ENCODE measurements around the gene C16orf96. TPM values are rescaled to one million over a fixed set of nuclear protein-coding genes. Genes with fewer than 3 reads are reported as not detected.

Gene C16orf96
- polyA plus RNA-seq, 1 experiment, result not detected

GRCh38 chr16:4529085-4530060, 26.8 kb upstream of the C16orf96 start:
- DNase-seq (ENCODE audit: low read depth, low spot score), result peak; percentile 49
- Histone ChIP-seq H3K27ac (ENCODE audit: low read depth, low read length) (peak overlapping the region; percentile 81), H3K9me3 (ENCODE audit: control insufficient read depth, insufficient read depth, low read length) (no peaks in the 10 kb centered on the region), H3K4me3 (ENCODE audit: low read depth, low read length) (no peak overlapping the region), H3K27me3 (ENCODE audit: control insufficient read depth, insufficient read depth, low read length) (no peaks in the 10 kb centered on the region)
- POLR2A ChIA-PET, result interaction anchor here (0.7 kb wide), 1 partner anchor 28 kb away, joined by 3 read pairs; no protein-coding TSS in a partner anchor
- CTCF ChIA-PET, result interaction anchor here (0.6 to 2.0 kb wide), 2 partner anchors 11 to 52 kb away, joined by 5 to 6 read pairs; no protein-coding TSS in a partner anchor
- TF ChIP-seq CTCF (IDR thresholded peaks at IDR 0.05; ENCODE audit: low read depth, low read length), result 0 out of 2 replicates have a peak, but pooled peaks have one; percentile 5

GRCh38 chr16:4531811-4532210, 24.3 kb upstream of the C16orf96 start:
- no peaks in the 10 kb centered on the region for H3K27me3 ChIP-seq (ENCODE audit: control insufficient read depth, insufficient read depth, low read length)
- ChIA-PET POLR2A (no interaction called here), CTCF (interaction anchor here (1.0 to 1.9 kb wide), 3 partner anchors 14 to 30 kb away, joined by 3 to 4 read pairs (median 4); no protein-coding TSS in a partner anchor)
- H3K9me3 ChIP-seq (ENCODE audit: control insufficient read depth, insufficient read depth, low read length), result no peaks in the 10 kb centered on the region
- no peak for TF ChIP-seq CTCF (IDR thresholded peaks at IDR 0.05; ENCODE audit: low read depth, low read length)
- H3K4me3 ChIP-seq (ENCODE audit: low read depth, low read length), result no peak overlapping the region
- H3K27ac ChIP-seq (ENCODE audit: low read depth, low read length), result no peak overlapping the region
- no peak for DNase-seq (ENCODE audit: low read depth, low spot score)

GRCh38 chr16:4532238-4532637, 23.9 kb upstream of the C16orf96 start:
- TF ChIP-seq CTCF (IDR thresholded peaks at IDR 0.05; ENCODE audit: low read depth, low read length), result no peak
- Histone ChIP-seq H3K9me3 (ENCODE audit: control insufficient read depth, insufficient read depth, low read length) (no peaks in the 10 kb centered on the region), H3K4me3 (ENCODE audit: low read depth, low read length) (no peak overlapping the region), H3K27ac (ENCODE audit: low read depth, low read length) (no peak overlapping the region), H3K27me3 (ENCODE audit: control insufficient read depth, insufficient read depth, low read length) (no peaks in the 10 kb centered on the region)
- POLR2A ChIA-PET, result no interaction called here
- CTCF ChIA-PET, result interaction anchor here (1.7 to 1.9 kb wide), 2 partner anchors 14 to 25 kb away, joined by 4 read pairs; no protein-coding TSS in a partner anchor
- DNase-seq (ENCODE audit: low read depth, low spot score), result no peak

- peaks cover under 1% of the 10 kb centered on the region; the same call in 1 of the 2 replicates for H3K9me3 ChIP-seq (ENCODE audit: control insufficient read depth, insufficient read depth, low read length)
- DNase-seq (ENCODE audit: low read depth, low spot score), result no peak
- CTCF ChIA-PET, result no interaction called here
These were observed 22.6 kb upstream of the C16orf96 start for GRCh38 chr16:4533490-4533889.

More at GRCh38 chr16:4533490-4533889, 22.6 kb upstream of the C16orf96 start:
- TF ChIP-seq CTCF (IDR thresholded peaks at IDR 0.05; ENCODE audit: low read depth, low read length), result no peak
- POLR2A ChIA-PET, result no interaction called here
- Histone ChIP-seq H3K27ac (ENCODE audit: low read depth, low read length) (no peak overlapping the region), H3K27me3 (ENCODE audit: control insufficient read depth, insufficient read depth, low read length) (peaks cover 4% of the 10 kb centered on the region), H3K4me3 (ENCODE audit: low read depth, low read length) (no peak overlapping the region)

Measured in AG04450 (cell line).